MM.1S (cell line): ENCODE measurements around the gene AZIN2.

Experiments
- DNase-seq: peaks from one replicate; pipeline ENCODE4 v3.0.0-alpha.2; 2015
- H2AFZ ChIP-seq: fragments of 300-600 bp; sonication (generic); 2 replicates; pipeline ENCODE4 v1.6.0; 2016; ENCODE audit warnings: antibody characterized with exemption, low read length
- H3F3A ChIP-seq: fragments of 300-600 bp; sonication (generic); 2 replicates; pipeline ENCODE4 v1.6.1; 2016; ENCODE audit warnings: mild to moderate bottlenecking, antibody characterized with exemption, low read length, moderate library complexity, mixed read lengths; ENCODE audit not compliant: insufficient read depth
- H3K27ac ChIP-seq: fragments of 300-600 bp; sonication (generic); 2 replicates; pipeline ENCODE4 v1.5.1; 2016; ENCODE audit warnings: mild to moderate bottlenecking, low read length
- H3K27me3 ChIP-seq: fragments of 300-600 bp; sonication (generic); replicated peaks from 2 replicates; pipeline ENCODE4 v1.6.0; 2016; ENCODE audit warnings: low read length; ENCODE audit not compliant: insufficient read depth
- H3K36me3 ChIP-seq: fragments of 300-600 bp; sonication (generic); replicated peaks from 2 replicates; pipeline ENCODE4 v1.6.1; 2016; ENCODE audit warnings: mild to moderate bottlenecking, low read length, mixed read lengths; ENCODE audit not compliant: insufficient read depth
- H3K4me1 ChIP-seq: fragments of 300-600 bp; sonication (generic); 2 replicates; pipeline ENCODE4 v1.6.1; 2016; ENCODE audit warnings: low read length, mixed read lengths
- H3K4me2 ChIP-seq: fragments of 300-600 bp; sonication (generic); 2 replicates; pipeline ENCODE4 v1.6.0; 2016; ENCODE audit warnings: low read depth, low read length
- H3K4me3 ChIP-seq: fragments of 300-600 bp; sonication (generic); 2 replicates; pipeline ENCODE4 v1.5.1; 2016; ENCODE audit warnings: low read length, mixed read lengths
- H3K79me2 ChIP-seq: fragments of 300-600 bp; sonication (generic); 2 replicates; pipeline ENCODE4 v1.6.1; 2016; ENCODE audit warnings: mixed run types, low read length, mixed read lengths
- H3K9ac ChIP-seq: fragments of 300-600 bp; sonication (generic); 2 replicates; pipeline ENCODE4 v1.6.1; 2016; ENCODE audit warnings: low read length, mixed read lengths
- H3K9me2 ChIP-seq: fragments of 300-600 bp; sonication (generic); replicated peaks from 2 replicates; pipeline ENCODE4 v1.6.1; 2016; ENCODE audit warnings: mild to moderate bottlenecking, low read length, mixed read lengths; ENCODE audit not compliant: insufficient read depth
- H3K9me3 ChIP-seq: fragments of 300-600 bp; sonication (generic); replicated peaks from 2 replicates; pipeline ENCODE4 v1.6.1; 2016; ENCODE audit warnings: mild to moderate bottlenecking, low read length, mixed read lengths; ENCODE audit not compliant: insufficient read depth
- H4K20me1 ChIP-seq: fragments of 300-600 bp; sonication (generic); 2 replicates; pipeline ENCODE4 v1.6.1; 2016; ENCODE audit warnings: mild to moderate bottlenecking, low read length, moderate library complexity, mixed read lengths; ENCODE audit not compliant: insufficient read depth
- EZH2 ChIP-seq: fragments of 300-600 bp; sonication (generic); optimal IDR thresholded peaks from 2 replicates; pipeline ENCODE3; 2017; ENCODE audit warnings: low read depth, mild to moderate bottlenecking, antibody characterized with exemption, low read length, mixed read lengths
- EZH2phosphoT487 ChIP-seq: fragments of 300-600 bp; sonication (generic); IDR thresholded peaks from 2 replicates; pipeline ENCODE4 v1.6.1; 2018; ENCODE audit warnings: antibody characterized with exemption, low read length
- TF ChIP-seq, protein P1 (sequence below): fragments of 300-600 bp; sonication (generic); IDR thresholded peaks from 2 replicates; pipeline ENCODE4 v1.5.1; 2016; ENCODE audit warnings: antibody characterized with exemption, low read length, mixed read lengths

The AZIN2 gene

DNA sequence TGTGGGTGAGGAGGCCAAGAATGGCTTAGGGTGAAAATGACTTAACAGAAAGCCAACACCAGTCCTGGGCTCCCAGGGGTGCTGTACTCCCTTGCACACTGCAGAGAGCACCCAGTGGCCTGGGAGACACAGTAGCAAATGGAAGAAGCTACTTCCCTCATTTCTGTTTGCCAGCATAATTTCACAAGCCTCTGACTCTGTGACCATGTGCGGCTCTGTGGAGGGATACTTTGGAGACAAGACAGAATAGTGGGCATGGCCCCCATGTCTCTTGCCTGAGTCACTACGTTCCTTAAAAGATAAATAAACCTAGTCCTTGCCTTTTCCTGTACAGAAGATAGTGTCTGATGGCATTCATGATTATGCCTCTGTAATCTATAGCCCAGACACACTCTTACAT lies 62.7 kb downstream of the AZIN2 start:
- Histone ChIP-seq H3K9me2 (no peaks in the 10 kb centered on the region), H3K79me2 (no peaks in the 10 kb centered on the region), H3K9ac (no peak overlapping the region), H4K20me1 (no peaks in the 10 kb centered on the region), H3K4me2 (no peak overlapping the region), H3K27me3 (no peaks in the 10 kb centered on the region), H3K36me3 (no peaks in the 10 kb centered on the region), H3K4me1 (no peaks in the 10 kb centered on the region), H3F3A (no peaks in the 10 kb centered on the region), H3K9me3 (no peaks in the 10 kb centered on the region), H2AFZ (no peak overlapping the region), H3K27ac (no peak overlapping the region), H3K4me3 (no peak overlapping the region)
- DNase-seq = no peak
- TF ChIP-seq EZH2phosphoT487 = no peak
- no peak for TF ChIP-seq EZH2
- TF ChIP-seq, protein P1, sequence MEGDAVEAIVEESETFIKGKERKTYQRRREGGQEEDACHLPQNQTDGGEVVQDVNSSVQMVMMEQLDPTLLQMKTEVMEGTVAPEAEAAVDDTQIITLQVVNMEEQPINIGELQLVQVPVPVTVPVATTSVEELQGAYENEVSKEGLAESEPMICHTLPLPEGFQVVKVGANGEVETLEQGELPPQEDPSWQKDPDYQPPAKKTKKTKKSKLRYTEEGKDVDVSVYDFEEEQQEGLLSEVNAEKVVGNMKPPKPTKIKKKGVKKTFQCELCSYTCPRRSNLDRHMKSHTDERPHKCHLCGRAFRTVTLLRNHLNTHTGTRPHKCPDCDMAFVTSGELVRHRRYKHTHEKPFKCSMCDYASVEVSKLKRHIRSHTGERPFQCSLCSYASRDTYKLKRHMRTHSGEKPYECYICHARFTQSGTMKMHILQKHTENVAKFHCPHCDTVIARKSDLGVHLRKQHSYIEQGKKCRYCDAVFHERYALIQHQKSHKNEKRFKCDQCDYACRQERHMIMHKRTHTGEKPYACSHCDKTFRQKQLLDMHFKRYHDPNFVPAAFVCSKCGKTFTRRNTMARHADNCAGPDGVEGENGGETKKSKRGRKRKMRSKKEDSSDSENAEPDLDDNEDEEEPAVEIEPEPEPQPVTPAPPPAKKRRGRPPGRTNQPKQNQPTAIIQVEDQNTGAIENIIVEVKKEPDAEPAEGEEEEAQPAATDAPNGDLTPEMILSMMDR = no peak

DNA sequence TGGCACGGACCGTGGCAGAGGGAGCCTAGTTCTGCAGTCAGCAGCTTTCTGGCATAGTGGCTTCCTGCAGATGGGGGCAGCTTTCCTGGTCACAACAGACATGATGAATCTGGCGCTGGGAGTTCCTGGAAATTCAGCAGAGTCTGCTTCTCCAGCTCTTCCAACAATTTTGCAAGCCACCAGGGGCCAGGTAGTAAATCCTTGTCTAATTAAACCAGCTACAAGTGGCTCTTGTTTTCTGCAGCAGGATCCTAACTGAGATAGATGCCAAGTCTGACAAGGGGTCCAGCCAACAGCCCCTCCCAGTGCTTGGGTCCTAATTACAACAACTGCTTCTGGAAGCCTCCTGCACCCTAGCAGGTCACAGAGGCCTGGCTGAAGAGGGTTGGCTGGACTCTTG lies 65.0 kb downstream of the AZIN2 start:
- H3K27ac ChIP-seq = no peak overlapping the region
- H3K27me3 ChIP-seq = no peaks in the 10 kb centered on the region
- H3K36me3 ChIP-seq = no peaks in the 10 kb centered on the region
- H4K20me1 ChIP-seq = no peaks in the 10 kb centered on the region
- TF ChIP-seq, protein P1 = no peak
- TF ChIP-seq EZH2phosphoT487 = no peak
- TF ChIP-seq EZH2 = no peak
- H3K9ac ChIP-seq = no peak overlapping the region
- H3K4me2 ChIP-seq = no peak overlapping the region
- DNase-seq = no peak
- H3K4me1 ChIP-seq = no peaks in the 10 kb centered on the region
- no peak overlapping the region for H2AFZ ChIP-seq
- no peaks in the 10 kb centered on the region for H3K9me2 ChIP-seq
- H3K79me2 ChIP-seq = no peaks in the 10 kb centered on the region
- H3F3A ChIP-seq = no peaks in the 10 kb centered on the region
- no peak overlapping the region for H3K4me3 ChIP-seq
- H3K9me3 ChIP-seq = no peaks in the 10 kb centered on the region

DNA sequence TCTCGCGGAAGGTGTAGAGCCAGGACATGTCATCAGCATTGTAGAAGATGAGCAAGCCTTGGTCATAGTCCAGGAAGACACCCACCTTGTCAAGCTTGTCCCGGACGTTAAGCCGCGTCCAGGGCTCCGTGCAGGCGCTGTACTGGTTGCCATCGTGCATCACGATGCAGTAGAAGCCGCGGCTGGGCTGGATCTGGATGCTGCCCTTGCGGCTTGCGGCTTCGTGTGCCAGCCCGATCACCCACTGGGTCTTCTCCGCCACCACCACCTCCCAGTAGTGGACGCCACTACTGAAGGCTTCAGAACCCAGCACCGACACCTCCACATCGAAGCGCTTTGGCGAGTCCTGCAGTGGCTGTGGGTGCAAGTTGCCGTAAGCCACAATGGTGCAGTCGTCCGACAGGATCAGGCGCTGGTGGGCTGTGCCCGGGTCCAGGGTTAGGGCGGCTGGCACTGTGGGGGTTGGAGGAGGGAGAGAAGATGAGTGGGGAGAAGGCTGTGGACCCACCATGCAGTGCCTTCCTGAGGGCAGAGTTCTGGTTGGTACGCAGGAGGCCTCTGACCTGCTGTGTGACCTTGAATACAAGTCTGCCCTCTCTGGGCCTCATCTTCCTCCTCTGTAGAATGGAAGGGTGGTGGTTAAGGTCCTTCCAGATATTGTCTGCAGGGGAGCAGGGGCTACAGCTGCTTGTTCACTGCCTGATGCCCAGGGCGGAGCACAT lies 66.5 kb downstream of the AZIN2 start:
- no peak overlapping the region for H3K4me3 ChIP-seq
- DNase-seq = no peak
- H3K27ac ChIP-seq = no peak overlapping the region
- H3K27me3 ChIP-seq = no peaks in the 10 kb centered on the region
- H3K4me1 ChIP-seq = no peaks in the 10 kb centered on the region
- H2AFZ ChIP-seq = no peak overlapping the region
- H3K79me2 ChIP-seq = no peaks in the 10 kb centered on the region
- H4K20me1 ChIP-seq = no peaks in the 10 kb centered on the region
- no peaks in the 10 kb centered on the region for H3K9me3 ChIP-seq
- no peak overlapping the region for H3K9ac ChIP-seq
- no peaks in the 10 kb centered on the region for H3K36me3 ChIP-seq
- H3F3A ChIP-seq = no peaks in the 10 kb centered on the region
- no peaks in the 10 kb centered on the region for H3K9me2 ChIP-seq
- TF ChIP-seq EZH2 = no peak
- no peak for TF ChIP-seq EZH2phosphoT487
- TF ChIP-seq, protein P1 = no peak
- H3K4me2 ChIP-seq = no peak overlapping the region
